Muscle layer of duodenum (tissue), 2 donors: ENCODE measurements around the gene RBCK1.
"Not testable (repeated sequence)": the region's sequence is repeated elsewhere in the genome, so short reads cannot be mapped to it uniquely, and the experiment has no call there.

ENCODE experiments used
- H3K27ac ChIP-seq: one replicate; pipeline ENCODE4 v1.7.0; 2013; ENCODE audit warnings: mild to moderate bottlenecking, low read length
- H3K27me3 ChIP-seq: one replicate; pipeline ENCODE4 v1.7.0; 2013; ENCODE audit warnings: low read depth, mild to moderate bottlenecking, control low read depth, low read length
- H3K36me3 ChIP-seq, 2 donors: one replicate each; pipeline ENCODE4 v1.7.0; 2013; ENCODE audit warnings: low read length in 2 of 2, control low read depth in 1 of 2, mild to moderate bottlenecking in 1 of 2; ENCODE audit not compliant: insufficient read depth in 2 of 2, control insufficient read depth in 1 of 2
- H3K4me1 ChIP-seq, 2 donors: one replicate each; pipeline ENCODE4 v1.7.0; 2013; ENCODE audit warnings: low read length in 2 of 2, mild to moderate bottlenecking in 2 of 2, control low read depth in 1 of 2, moderate library complexity in 1 of 2; ENCODE audit not compliant: insufficient read depth in 2 of 2, control insufficient read depth in 1 of 2
- H3K4me3 ChIP-seq, 2 donors: one replicate each; pipeline ENCODE4 v1.7.0; 2013; ENCODE audit warnings: low read length in 2 of 2, low read depth in 1 of 2, mild to moderate bottlenecking in 1 of 2
- H3K9me3 ChIP-seq, 2 donors: one replicate each; pipeline ENCODE4 v1.7.0; 2013; ENCODE audit warnings: low read length in 2 of 2, control low read depth in 1 of 2, mild to moderate bottlenecking in 1 of 2; ENCODE audit not compliant: control insufficient read depth in 1 of 2
- donor health status: healthy.

RBCK1 gene

GRCh38 chr20:368915-369314, 39.2 kb upstream of the RBCK1 start:
- no peaks in the 10 kb centered on the region for H3K36me3 ChIP-seq
- H3K27me3 ChIP-seq, result no peaks in the 10 kb centered on the region
- H3K4me3 ChIP-seq, result no peak overlapping the region
- no peaks in the 10 kb centered on the region for H3K9me3 ChIP-seq
- H3K27ac ChIP-seq, result no peak overlapping the region
- no peaks in the 10 kb centered on the region for H3K4me1 ChIP-seq

GRCh38 chr20:370151-370600, 37.9 kb upstream of the RBCK1 start:
- Histone ChIP-seq H3K27ac (no peak overlapping the region), H3K36me3 (no peaks in the 10 kb centered on the region)

DNA sequence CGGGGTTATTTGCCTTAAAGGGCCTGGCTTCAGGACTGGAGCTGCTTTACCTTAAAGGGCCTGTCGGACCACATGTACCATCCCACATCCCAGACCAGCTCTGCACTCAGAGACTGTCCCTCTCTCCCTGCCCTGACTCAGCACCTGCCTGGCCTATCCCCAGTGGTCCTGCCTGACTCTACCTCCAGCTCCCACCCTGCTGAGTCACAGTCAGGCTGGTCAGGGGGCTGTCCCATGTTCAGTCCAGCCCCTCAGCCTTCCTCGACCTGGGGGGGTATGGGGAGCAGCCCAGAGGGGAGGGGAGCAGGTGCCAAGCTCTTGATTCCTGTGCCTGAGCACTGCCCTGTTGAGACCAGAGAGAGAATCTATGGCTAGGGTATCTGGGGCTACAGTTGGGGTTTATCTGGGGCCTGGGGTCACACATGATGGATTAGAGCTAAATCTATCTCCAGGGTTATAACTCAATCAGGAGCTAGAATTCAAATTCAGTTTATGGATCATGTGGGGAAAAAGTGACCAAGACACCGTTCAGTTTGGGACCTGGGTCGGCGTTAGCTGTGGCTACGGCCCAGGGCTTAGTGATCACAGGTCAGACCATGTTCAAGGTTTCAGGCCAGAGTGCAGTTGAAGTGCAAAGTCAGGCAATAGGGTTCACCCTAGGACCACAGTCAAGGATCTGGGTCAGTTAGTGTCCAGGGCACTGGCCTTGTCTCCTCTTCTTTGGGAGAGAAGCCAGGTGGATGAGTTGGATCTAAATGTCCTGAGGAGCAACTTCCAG, 36.9 kb upstream of the RBCK1 start:
- no peaks in the 10 kb centered on the region for H3K36me3 ChIP-seq
- H3K9me3 ChIP-seq, result no peaks in the 10 kb centered on the region
- no peak overlapping the region for H3K27ac ChIP-seq
- H3K4me1 ChIP-seq, result no peaks in the 10 kb centered on the region
- H3K27me3 ChIP-seq, result no peaks in the 10 kb centered on the region
- H3K4me3 ChIP-seq, result no peak overlapping the region

More at GRCh38 chr20:370151-370600, 37.9 kb upstream of the RBCK1 start:
- no peaks in the 10 kb centered on the region for H3K9me3 ChIP-seq
- H3K4me1 ChIP-seq, result no peaks in the 10 kb centered on the region
- no peak overlapping the region for H3K4me3 ChIP-seq
- no peaks in the 10 kb centered on the region for H3K27me3 ChIP-seq

GRCh38 chr20:371755-372542, 36.1 kb upstream of the RBCK1 start:
- H3K36me3 ChIP-seq, result no peaks in the 10 kb centered on the region
- no peaks in the 10 kb centered on the region for H3K4me1 ChIP-seq
- no peak overlapping the region for H3K4me3 ChIP-seq
- H3K9me3 ChIP-seq, result no peaks in the 10 kb centered on the region
- no peak overlapping the region for H3K27ac ChIP-seq
- no peaks in the 10 kb centered on the region for H3K27me3 ChIP-seq

GRCh38 chr20:372543-373082, 35.5 kb upstream of the RBCK1 start:
- not testable (repeated sequence) for H3K4me1 ChIP-seq, H3K27me3 ChIP-seq, H3K4me3 ChIP-seq, H3K9me3 ChIP-seq, H3K36me3 ChIP-seq, H3K27ac ChIP-seq

DNA sequence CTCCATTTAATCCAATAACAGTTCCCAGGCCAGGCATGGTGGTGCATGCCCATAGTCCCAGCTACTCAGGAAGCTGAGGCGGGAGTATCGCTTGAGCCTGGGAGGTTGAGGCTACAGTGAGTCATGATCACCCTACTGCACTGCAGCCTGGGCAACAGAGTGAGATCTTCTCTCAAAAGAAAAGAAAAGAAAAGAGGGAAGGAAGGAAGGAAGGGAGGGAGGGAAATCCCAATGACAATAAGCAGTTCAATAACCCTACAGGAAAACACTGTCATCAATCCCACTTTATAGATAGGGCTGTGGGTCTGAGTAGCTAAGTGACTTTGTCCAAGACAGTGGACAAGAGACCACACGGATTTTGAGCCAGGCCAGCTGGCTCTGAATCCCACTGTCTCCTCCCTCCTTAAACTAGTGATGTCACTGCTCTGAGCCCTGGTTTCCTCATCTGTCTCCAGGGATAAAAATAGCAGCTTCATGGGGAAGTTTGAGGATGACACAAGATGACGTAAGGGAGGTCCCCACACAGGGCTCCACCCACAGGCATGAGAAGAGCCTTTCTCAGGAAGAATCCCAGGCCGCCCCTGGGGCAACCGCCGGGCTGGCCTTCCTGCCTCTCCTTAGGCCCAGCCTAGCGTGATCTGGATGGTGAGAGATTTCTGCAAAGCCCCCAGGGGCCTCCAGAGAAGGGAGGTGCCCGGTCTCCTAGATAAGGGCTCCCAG, 34.8 kb upstream of the RBCK1 start:
- Histone ChIP-seq H3K36me3 (no peaks in the 10 kb centered on the region), H3K27me3 (no peaks in the 10 kb centered on the region), H3K9me3 (no peaks in the 10 kb centered on the region), H3K27ac (no peak overlapping the region), H3K4me1 (no peaks in the 10 kb centered on the region), H3K4me3 (no peak overlapping the region)

DNA sequence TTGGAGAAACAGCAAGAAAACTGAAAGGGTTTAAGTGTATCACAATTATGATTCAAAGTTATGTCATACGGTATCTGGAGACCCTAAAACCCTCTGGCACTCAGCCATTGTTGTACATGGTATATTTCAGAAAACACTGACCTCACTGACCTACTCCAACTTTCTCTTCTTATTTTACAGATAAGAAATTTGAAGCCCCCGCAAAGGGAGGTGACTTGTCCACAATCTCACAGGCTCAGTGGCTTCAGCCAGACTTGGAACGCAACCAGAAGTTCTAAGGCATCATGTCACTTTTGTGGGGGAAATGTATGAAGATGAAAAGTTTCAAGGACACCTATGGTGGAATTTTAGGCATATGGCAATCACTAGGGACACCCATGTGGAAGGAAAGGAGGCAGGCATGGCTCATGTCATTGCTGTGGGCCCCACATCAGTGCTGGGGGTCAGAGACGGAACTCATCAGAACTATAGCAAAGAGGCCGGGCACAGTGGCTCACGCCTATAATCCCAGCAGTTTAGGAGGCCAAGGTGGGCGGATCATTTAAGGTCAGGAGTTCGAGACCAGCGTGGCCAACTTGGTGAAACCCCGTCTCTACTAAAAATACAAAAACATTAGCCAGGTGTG, 32.7 kb upstream of the RBCK1 start:
- Histone ChIP-seq H3K4me3 (no peak overlapping the region), H3K9me3 (no peaks in the 10 kb centered on the region), H3K27me3 (no peaks in the 10 kb centered on the region), H3K36me3 (no peaks in the 10 kb centered on the region), H3K4me1 (no peaks in the 10 kb centered on the region), H3K27ac (no peak overlapping the region)

DNA sequence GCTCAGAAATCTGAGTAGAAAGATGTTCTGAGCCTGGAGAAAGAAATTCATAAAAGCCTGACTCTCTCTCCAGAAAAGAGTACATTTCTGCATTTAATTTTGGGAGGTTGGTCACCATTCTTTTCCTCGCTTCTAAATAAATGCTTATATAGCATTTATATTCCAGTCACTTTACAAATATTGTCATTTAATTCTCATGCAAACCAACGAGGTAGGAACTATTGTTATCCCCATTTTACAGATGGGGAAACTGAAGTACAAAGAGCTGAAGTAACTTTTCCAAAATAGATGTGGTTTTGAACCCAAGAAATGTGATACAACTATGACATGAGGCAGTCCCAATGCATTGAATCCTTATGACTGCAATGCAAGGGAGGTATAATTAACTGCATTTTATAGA, 32.0 kb upstream of the RBCK1 start:
- Histone ChIP-seq H3K27ac (no peak overlapping the region), H3K36me3 (no peaks in the 10 kb centered on the region)

GRCh38 chr20:376750-377149, 31.3 kb upstream of the RBCK1 start:
- Histone ChIP-seq H3K27me3 (no peaks in the 10 kb centered on the region), H3K36me3 (no peaks in the 10 kb centered on the region), H3K4me3 (no peak overlapping the region), H3K4me1 (peaks cover 0 to 5% of the 10 kb centered on the region in 2 donors), H3K9me3 (no peaks in the 10 kb centered on the region), H3K27ac (no peak overlapping the region)

More for the DNA sequence above, 32.0 kb upstream of the RBCK1 start:
- H3K9me3 ChIP-seq, result no peaks in the 10 kb centered on the region
- no peak overlapping the region for H3K4me3 ChIP-seq
- no peaks in the 10 kb centered on the region for H3K4me1 ChIP-seq
- H3K27me3 ChIP-seq, result no peaks in the 10 kb centered on the region

DNA sequence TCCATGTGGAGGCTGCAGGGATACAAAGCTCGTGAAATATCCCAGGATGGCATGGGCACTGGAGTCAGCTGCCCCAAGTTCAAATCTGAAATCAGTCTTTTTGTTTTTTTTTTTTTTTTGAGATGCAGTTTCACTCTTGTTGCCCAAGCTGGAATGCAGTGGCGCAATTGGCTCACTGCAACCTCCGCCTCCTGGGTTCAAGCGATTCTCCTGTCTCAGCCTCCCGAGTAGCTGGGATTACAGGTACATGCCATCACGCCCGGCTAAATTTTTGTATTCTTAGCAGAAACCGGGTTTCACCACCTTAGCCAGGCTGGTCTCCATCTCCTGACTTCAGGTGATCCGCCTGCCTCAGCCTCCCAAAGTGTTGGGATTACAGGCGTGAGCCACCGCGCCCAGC, 30.5 kb upstream of the RBCK1 start:
- H3K27ac ChIP-seq, H3K27me3 ChIP-seq, H3K4me1 ChIP-seq, H3K4me3 ChIP-seq, H3K36me3 ChIP-seq, H3K9me3 ChIP-seq: not testable (repeated sequence)

DNA sequence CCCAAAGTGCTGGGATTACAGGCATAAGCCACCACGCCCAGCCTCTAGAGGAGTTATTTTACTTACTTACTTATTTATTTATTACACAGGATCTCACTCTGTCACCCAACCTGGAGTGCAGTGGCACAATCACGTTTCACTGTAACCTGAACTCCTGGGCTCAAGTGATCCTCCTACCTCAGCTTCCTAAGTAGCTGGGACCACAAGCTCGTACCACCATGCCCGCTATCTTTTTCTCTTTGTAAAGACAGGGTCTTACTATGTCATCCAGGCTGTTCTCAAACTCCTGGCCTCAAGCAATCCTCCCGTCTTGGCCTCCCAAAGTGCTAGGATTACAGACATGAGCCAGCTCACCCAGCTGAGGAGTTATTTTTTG, 29.1 kb upstream of the RBCK1 start:
- Histone ChIP-seq H3K27me3 (no peaks in the 10 kb centered on the region), H3K4me3 (no peak overlapping the region), H3K9me3 (no peaks in the 10 kb centered on the region), H3K36me3 (no peaks in the 10 kb centered on the region), H3K4me1 (peaks cover 0 to 5% of the 10 kb centered on the region in 2 donors), H3K27ac (no peak overlapping the region)
